HG02759 (cell line): ENCODE data around the gene LARP7.
"Not testable (repeated sequence)": the region's sequence is repeated elsewhere in the genome, so short reads cannot be mapped to it uniquely, and the experiment has no call there.

Experiments
- ATAC-seq: cut with Tn5 transposase; IDR thresholded peaks from one replicate; pipeline ENCODE4 v1.9.1; 2021; ENCODE audit warnings: mild to moderate bottlenecking, moderate library complexity; ENCODE audit not compliant: unreplicated experiment

Gene LARP7

DNA sequence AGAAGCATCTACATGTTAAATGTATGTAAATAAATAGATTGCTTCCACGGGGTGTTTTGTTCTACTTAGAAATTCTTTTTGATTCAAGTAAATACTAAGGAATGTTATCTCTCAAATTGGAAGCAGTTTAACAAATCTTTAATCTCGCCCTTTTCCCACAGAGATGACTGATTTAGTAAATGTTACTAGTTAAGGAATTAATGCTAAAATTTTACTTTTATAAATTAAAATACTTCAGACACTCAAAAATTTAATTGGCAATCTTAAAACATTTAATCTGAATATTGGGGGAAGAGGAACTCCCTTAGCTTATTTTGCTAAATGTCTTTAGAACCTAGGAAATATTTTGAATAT is 12.1 kb downstream of the LARP7 start:
- no peak for ATAC-seq

GRCh38 chr4:112650332-112650731 is 13.4 kb downstream of the LARP7 start:
- ATAC-seq = no peak

DNA sequence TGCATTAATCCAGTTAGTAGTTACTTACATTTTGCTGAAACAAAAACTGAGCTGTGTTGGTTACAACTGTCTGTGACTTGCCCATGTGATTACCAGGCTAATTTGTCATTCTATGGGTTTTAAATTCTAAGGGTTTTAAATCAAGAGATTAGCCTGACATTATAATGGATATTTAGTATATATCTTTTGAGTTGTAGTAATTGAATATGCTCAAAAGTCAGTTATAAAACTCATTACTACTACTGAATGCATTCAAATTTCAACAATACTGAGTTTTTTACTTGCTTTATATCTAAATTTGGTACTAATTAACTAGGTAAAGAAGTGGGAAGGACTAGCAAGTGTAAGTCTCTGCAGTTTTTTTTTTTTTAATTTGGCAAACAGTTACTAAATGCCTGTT is 14.7 kb downstream of the LARP7 start:
- no peak for ATAC-seq

- no peak for ATAC-seq
These were observed 15.3 kb downstream of the LARP7 start for GRCh38 chr4:112652216-112652615.

GRCh38 chr4:112655270-112655669 is 18.3 kb downstream of the LARP7 start:
- no peak for ATAC-seq

DNA sequence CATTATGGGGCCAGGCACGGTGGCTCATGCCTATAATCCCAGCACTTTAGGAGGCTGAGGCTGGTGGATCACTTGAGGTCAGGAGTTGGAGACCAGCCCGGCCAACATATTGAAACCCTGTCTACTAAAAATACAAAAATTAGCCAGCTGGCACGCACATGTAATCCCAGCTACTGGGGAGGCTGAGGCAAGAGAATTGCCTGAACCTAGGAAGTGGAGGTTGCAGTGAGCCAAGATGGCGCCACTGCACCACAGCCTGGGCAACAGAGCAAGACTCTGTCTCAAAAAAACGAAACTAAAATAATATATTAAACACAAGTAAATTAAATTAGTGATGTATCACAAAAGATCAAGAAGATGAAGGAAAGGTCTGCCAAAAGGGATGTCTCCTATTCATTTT is 19.2 kb downstream of the LARP7 start:
- ATAC-seq = not testable (repeated sequence)

DNA sequence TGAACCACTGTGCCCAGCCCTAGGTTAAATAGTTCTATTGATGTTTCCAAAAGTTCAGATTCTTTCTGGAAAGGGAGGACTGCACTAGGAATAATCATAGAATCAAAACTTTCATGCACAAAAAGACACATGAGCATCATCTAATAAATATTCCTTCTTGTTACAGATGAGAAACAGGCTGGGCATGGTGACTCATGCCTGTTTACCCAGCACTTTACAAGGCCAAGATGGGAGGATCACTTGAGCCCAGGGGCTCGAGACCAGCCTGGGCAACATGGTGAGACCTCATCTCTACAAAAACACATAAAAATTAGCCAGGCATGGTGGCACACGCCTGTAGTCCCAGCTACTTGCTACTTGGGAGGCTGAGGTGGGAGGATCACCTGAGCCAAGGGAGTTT is 27.7 kb downstream of the LARP7 start:
- no peak for ATAC-seq

DNA sequence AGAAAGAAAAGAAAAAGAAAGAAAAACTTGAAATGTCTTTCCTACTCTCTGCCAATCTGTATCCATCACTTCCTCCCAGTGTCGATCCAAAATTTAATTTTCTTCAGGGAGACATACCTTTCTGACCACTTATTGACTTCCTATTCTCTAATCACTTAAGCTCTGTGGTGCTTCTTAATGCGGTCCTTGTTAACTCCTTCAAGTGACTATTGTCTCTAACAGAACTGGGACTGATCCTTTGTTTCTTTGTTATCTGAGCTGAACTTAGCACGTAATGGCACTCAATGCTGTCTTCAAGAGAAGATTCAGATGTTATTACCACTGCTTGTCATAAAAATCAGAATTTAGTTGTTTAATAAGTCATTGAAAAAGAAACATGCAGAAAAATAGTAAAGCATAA is 31.2 kb downstream of the LARP7 start:
- no peak for ATAC-seq

DNA sequence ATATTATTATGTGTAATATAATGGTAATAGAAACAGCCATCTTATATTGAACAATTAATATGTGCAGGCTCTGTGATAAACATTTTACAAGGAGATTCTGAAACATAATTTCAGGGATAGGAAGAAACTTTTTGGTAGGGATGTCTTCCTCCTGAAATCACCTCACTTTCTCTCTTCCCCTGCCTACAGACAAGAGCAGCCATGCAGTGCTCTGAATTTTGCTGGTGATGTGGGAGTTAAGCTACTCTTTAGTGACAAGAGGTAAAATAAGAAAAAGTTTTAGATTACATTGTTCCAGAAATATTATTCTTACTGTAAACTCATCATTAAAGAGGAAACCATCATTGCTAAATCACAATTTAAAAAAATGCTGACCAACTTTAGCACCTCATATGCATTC is 36.1 kb downstream of the LARP7 start:
- no peak for ATAC-seq

GRCh38 chr4:112673686-112674085 is 36.7 kb downstream of the LARP7 start:
- no peak for ATAC-seq

DNA sequence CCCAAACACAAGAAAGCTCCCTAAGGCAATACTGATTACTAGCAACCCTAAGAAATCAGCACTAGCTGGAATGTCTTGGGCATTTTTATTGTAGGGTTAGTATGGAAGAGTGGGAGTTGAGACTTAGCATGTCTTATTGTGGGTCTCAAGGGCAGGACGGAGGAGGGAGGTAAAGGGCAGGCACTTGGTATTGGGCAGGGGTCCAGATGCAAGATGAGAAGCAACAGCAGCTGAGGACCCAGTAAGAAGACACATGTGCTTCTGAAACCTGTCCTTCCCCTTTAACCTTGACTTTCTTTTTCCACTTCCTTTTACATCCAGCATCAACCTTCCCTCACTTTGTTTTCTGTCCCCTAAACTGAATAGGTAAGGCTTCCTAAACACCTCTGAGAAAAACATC is 37.4 kb downstream of the LARP7 start:
- ATAC-seq = no peak

DNA sequence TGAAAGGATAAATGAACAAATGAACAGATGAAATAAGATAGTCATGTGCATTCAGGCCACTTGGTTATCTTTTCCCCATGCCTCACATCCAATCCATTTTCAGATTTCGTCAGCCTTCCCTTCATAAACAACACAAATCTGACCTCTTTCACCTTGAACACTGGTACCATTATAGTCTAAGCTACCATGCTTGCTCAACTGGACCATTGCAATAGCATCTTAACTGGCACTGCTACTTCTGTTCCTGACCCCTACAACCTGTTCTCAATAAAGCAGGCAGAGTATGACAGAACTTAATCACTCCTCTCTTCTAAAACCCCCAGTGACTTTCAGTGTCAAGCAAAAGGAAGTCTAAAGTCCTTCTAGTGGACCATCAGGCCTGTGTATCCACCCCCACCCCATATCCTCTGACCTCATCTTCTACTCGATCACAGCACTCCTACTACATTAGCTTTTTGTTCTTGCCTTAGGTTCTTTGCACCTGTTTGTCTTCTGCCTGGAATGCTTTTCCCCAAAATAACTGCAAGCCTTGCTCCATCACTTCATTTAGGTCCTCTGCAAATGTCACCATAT is 40.7 kb downstream of the LARP7 start:
- ATAC-seq = no peak

GRCh38 chr4:112680996-112681395 is 44.1 kb downstream of the LARP7 start:
- ATAC-seq = no peak

GRCh38 chr4:112693507-112693906 is 56.6 kb downstream of the LARP7 start:
- no peak for ATAC-seq

DNA sequence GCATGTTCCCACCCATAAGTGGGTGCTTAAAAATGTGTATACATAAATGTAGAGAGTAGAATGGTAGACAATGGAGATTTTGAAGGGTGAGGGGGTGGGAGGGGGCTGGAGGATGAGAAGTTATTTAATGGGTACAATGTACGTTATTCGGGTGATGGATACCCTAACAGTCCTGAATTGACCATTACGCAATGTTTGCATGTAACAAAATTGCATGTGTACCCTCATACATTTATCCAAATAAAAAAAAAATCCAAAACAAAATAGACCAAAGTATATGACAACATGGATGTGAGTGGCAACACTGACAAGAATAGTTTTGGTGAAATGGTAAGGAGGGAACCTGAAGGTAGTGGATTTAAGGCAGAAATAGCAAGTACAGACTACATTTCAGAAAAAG is 63.7 kb downstream of the LARP7 start:
- no peak for ATAC-seq

- no peak for ATAC-seq
These were observed 65.9 kb downstream of the LARP7 start for GRCh38 chr4:112702892-112703291.

DNA sequence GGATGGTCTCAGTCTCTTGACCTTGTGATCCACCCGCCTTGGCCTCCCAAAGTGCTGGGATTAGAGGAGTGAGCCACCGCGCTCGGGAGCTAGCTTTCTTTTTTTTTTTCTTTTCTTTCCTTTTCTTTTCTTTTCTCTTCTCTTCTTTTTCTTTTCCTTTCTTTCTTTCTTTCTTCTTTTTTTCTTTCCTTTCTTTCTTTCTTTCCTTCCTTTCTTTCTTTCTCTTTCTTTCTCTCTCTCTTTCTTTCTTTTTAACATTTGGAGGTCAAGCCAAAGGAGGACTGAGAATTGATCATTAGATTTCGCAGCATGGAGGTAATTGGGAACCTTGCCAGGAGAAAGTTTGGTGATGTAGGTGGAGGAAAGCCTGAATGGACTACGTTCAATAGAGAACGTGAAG is 67.4 kb downstream of the LARP7 start:
- no peak for ATAC-seq

- peak; percentile 42 for ATAC-seq
These were observed 68.3 kb downstream of the LARP7 start for GRCh38 chr4:112704991-112705845.

GRCh38 chr4:112705891-112706839 is 69.2 kb downstream of the LARP7 start:
- peak; percentile 60 for ATAC-seq

GRCh38 chr4:112706840-112707207 is 69.9 kb downstream of the LARP7 start:
- ATAC-seq = peak; percentile 5
